Mesothelial cell of epicardium (in vitro differentiated cells): ENCODE measurements around the gene AHNAK. TPM values are rescaled to one million over a fixed set of nuclear protein-coding genes. Genes with fewer than 3 reads are reported as not detected.
"Not testable (repeated sequence)": the region's sequence is repeated elsewhere in the genome, so short reads cannot be mapped to it uniquely, and the experiment has no call there.

Experiments used
- DNase-seq, 2 experiments: peaks; one replicate each; pipeline ENCODE4 v3.0.0; 2021; ENCODE audit warnings: low spot score in 2 of 2; ENCODE audit not compliant: unreplicated experiment in 2 of 2
- H3K27ac Mint-ChIP-seq: 2 replicates; pipeline ENCODE4 v1.8.0; 2021; ENCODE audit warnings: mixed read lengths
- H3K27me3 Mint-ChIP-seq: 2 replicates; pipeline ENCODE4 v1.8.0; 2021; ENCODE audit warnings: low read depth, mixed read lengths
- H3K36me3 Mint-ChIP-seq: 2 replicates; pipeline ENCODE4 v1.8.0; 2021; ENCODE audit warnings: mixed read lengths
- H3K4me1 Mint-ChIP-seq: 2 replicates; pipeline ENCODE4 v1.8.0; 2021; ENCODE audit warnings: mixed read lengths
- H3K4me3 Mint-ChIP-seq: 2 replicates; pipeline ENCODE4 v1.8.0; 2021; ENCODE audit warnings: mild to moderate bottlenecking, moderate library complexity, mixed read lengths
- H3K9me3 Mint-ChIP-seq: 2 replicates; pipeline ENCODE4 v1.8.0; 2021; ENCODE audit warnings: mixed read lengths
- total RNA-seq: library from RNA; stranded (reverse); gene quantifications from 3 replicates; pipeline ENCODE4 v1.2.1, GENCODE V29; 2021
- TF ChIP-seq, protein P1 (sequence below): fragments of 200-600 bp; sonication (generic); IDR thresholded peaks from one replicate; pipeline ENCODE4 v1.5.0; 2021; ENCODE audit warnings: antibody characterized with exemption; ENCODE audit not compliant: unreplicated experiment

The AHNAK gene
- total RNA-seq, 1 donor from 2014 or later = 481 TPM

DNA sequence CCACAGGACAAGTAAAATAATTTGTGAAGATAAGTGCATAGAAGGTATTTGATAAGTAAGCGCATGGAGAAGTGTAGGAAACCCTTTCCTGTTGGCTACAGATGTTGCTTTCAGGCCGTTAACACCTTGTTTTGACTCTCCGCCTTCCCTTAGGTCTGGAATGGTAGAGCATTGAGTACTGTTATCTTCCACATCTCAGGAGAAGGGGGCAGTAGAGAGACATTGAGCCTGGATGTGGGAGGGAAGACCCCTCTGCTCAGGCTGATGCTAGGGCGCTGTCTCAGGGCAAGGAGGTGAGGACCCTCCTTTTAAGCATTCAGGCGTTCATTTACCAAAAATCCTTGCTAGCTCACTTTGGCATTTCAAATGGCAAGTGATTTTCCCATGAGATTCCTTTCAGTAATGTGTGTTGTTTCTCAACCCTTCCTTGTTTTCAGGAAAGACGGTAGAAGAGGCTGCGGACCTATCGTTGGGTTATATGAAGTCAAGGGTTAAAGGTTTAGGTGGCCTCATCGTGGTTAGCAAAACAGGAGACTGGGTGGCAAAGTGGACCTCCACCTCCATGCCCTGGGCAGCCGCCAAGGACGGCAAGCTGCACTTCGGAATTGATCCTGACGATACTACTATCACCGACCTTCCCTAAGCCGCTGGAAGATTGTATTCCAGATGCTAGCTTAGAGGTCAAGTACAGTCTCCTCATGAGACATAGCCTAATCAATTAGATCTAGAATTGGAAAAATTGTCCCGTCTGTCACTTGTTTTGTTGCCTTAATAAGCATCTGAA lies 154.8 kb downstream of the AHNAK start:
- H3K27ac Mint-ChIP-seq = peak overlapping the region; percentile 64
- H3K4me3 Mint-ChIP-seq = no peak overlapping the region
- DNase-seq = no peak
- H3K36me3 Mint-ChIP-seq = no peaks in the 10 kb centered on the region
- TF ChIP-seq, protein P1, sequence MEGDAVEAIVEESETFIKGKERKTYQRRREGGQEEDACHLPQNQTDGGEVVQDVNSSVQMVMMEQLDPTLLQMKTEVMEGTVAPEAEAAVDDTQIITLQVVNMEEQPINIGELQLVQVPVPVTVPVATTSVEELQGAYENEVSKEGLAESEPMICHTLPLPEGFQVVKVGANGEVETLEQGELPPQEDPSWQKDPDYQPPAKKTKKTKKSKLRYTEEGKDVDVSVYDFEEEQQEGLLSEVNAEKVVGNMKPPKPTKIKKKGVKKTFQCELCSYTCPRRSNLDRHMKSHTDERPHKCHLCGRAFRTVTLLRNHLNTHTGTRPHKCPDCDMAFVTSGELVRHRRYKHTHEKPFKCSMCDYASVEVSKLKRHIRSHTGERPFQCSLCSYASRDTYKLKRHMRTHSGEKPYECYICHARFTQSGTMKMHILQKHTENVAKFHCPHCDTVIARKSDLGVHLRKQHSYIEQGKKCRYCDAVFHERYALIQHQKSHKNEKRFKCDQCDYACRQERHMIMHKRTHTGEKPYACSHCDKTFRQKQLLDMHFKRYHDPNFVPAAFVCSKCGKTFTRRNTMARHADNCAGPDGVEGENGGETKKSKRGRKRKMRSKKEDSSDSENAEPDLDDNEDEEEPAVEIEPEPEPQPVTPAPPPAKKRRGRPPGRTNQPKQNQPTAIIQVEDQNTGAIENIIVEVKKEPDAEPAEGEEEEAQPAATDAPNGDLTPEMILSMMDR = no peak
- peaks cover 42% of the 10 kb centered on the region for H3K4me1 Mint-ChIP-seq
- no peaks in the 10 kb centered on the region for H3K27me3 Mint-ChIP-seq
- H3K9me3 Mint-ChIP-seq = no peaks in the 10 kb centered on the region

DNA sequence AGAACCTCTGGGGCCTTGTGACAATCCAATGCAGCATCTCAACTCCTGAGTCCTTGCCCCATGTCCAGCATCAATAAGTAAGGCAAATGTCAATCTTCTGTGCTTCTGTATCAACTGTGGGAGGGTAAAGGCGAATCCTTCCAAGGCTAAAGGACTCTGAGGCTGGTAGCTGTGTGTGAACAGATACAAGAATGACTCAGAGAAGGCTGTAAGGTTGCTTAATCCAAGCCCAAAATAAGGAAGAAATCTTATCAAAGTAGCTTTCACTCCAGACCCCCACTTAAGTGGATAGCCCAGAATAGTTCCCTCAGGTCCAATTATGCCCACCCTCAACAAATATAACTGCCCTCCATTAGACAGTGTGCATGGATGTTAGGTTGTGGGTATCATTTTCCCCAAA lies 155.9 kb downstream of the AHNAK start:
- peaks cover 31% of the 10 kb centered on the region for H3K4me1 Mint-ChIP-seq
- H3K36me3 Mint-ChIP-seq = no peaks in the 10 kb centered on the region
- DNase-seq = no peak
- H3K9me3 Mint-ChIP-seq = no peaks in the 10 kb centered on the region
- TF ChIP-seq, protein P1 = no peak
- no peak overlapping the region for H3K4me3 Mint-ChIP-seq
- H3K27ac Mint-ChIP-seq = no peak overlapping the region
- H3K27me3 Mint-ChIP-seq = no peaks in the 10 kb centered on the region

DNA sequence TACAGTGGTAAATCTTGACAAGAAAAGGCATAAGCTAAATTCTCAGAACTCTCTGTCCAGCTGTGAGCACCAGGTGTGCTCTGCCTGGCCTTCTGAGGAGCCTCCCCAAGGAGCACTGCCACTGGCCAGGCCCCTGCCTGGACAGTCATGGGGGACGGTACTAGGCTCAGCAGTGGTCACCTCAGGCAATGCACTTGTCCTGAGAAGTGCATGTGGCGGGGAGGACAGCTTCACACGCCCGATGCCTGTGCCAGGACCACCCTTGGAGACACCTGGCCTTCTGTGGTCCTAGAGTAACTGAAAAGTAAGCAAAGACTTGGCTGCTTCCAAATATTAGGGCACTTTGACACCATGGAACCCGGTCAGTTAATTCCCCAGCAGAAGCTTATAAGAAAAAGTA lies 156.4 kb downstream of the AHNAK start:
- Mint-ChIP-seq H3K9me3 (no peaks in the 10 kb centered on the region), H3K4me1 (peaks cover 28% of the 10 kb centered on the region), H3K36me3 (no peaks in the 10 kb centered on the region), H3K27ac (no peak overlapping the region), H3K4me3 (no peak overlapping the region), H3K27me3 (no peaks in the 10 kb centered on the region)
- DNase-seq = no peak
- TF ChIP-seq, protein P1 = no peak

DNA sequence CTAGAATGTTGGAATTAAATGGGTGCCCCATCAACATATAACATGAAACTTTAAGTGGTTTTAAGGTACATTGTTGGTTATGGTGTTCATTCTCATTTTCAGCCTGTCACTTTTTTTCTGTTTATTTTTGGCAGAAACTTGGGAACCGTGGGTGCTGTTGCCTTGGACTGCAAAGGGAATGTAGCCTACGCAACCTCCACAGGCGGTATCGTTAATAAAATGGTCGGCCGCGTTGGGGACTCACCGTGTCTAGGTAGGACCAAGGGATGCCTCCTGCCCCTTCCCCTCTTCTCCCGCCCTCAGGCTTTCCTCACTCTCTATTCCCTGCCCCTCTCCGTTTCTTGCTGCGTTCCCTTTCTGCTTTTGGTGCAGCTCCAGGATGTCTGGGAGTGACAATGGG lies 157.6 kb downstream of the AHNAK start:
- Mint-ChIP-seq H3K36me3 (no peaks in the 10 kb centered on the region), H3K4me3 (no peak overlapping the region), H3K4me1 (peaks cover 20% of the 10 kb centered on the region), H3K27me3 (no peaks in the 10 kb centered on the region), H3K27ac (no peak overlapping the region), H3K9me3 (no peaks in the 10 kb centered on the region)
- DNase-seq = no peak
- TF ChIP-seq, protein P1 = no peak

DNA sequence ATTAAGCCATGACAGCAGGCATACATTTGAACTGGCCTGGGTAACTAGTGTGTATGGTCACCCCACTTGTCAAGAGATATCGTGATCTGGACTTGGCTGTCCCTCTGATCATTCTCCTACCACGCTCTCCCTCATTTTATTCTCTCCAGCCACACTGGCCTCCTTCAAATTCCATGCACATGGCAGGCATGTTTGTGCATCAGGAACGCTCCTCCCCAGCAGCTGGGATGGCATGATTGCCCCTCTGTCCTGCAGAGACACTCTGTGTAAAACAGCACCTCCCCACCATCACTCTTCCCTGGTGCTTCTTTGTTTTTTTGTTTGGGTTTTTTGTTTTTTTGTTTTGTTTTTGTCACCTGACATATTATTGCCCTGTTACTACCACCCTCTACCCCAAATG lies 159.2 kb downstream of the AHNAK start:
- H3K27ac Mint-ChIP-seq = no peak overlapping the region

DNA sequence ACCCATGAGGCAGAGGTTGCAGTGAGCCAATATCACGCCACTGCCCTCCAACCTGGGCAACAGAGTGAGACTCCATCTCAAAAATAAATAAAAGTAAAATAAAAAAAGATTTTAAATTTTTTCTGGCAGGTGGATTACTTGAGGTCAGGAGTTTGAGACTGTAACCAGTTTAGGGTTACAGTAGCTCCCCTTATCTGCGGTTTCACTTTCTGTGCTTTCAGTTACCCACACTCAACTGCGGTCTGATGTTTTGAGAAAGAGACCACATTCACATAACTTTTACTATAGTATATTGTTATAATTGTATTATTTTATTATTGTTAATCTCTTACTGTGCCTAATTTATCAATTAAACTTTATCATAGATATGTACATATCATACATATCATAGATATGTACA lies 160.5 kb downstream of the AHNAK start:
- not testable (repeated sequence) for H3K9me3 Mint-ChIP-seq, H3K4me3 Mint-ChIP-seq, H3K27ac Mint-ChIP-seq, DNase-seq, H3K27me3 Mint-ChIP-seq, H3K36me3 Mint-ChIP-seq
- H3K4me1 Mint-ChIP-seq = peaks cover 31% of the 10 kb centered on the region

More for the DNA sequence above, 159.2 kb downstream of the AHNAK start:
- TF ChIP-seq, protein P1 = no peak
- peaks cover 20% of the 10 kb centered on the region for H3K4me1 Mint-ChIP-seq
- H3K36me3 Mint-ChIP-seq = no peaks in the 10 kb centered on the region
- DNase-seq = no peak
- no peaks in the 10 kb centered on the region for H3K9me3 Mint-ChIP-seq
- H3K27me3 Mint-ChIP-seq = no peaks in the 10 kb centered on the region
- no peak overlapping the region for H3K4me3 Mint-ChIP-seq
